B cell (primary cell): Measurements from ENCODE around the gene GON4L. TPM values are rescaled to one million over a fixed set of nuclear protein-coding genes. Genes with fewer than 3 reads are reported as not detected.

ENCODE experiments used
- ATAC-seq: fragments of 200-7000 bp; cut with Tn5 transposase; one replicate; pipeline ENCODE4 v1.10.0; 2021; ENCODE audit warnings: low read depth, mild to moderate bottlenecking, moderate number of reproducible peaks, moderate library complexity
- CTCF ChIA-PET: fragments of 350-600 bp; sonication (Branson Sonifier 250); formaldehyde crosslinking; loops from one replicate; lab custom pipeline; 2021; ENCODE audit warnings: antibody characterized with exemption, inconsistent platforms; lab: Charles Lee
- POLR2A ChIA-PET: fragments of 350-600 bp; sonication (Branson Sonifier 250); formaldehyde crosslinking; loops from one replicate; lab custom pipeline; 2021; ENCODE audit warnings: antibody characterized with exemption; lab: Charles Lee
- DNase-seq: peaks from one replicate; pipeline ENCODE4 v3.0.0; 2013
- H2AFZ ChIP-seq: 2 replicates; pipeline ENCODE4 v1.6.1; 2012; ENCODE audit warnings: mild to moderate bottlenecking, low read depth, low read length; ENCODE audit not compliant: insufficient read depth, poor library complexity, severe bottlenecking
- H3K27ac ChIP-seq, 2 donors: 1 replicate in 1 of 2; 2 replicates in 1 of 2; pipeline ENCODE4 v1.5.1; 2012 to 2013; ENCODE audit warnings: low read length in 2 of 2, mild to moderate bottlenecking in 2 of 2, moderate library complexity in 1 of 2
- H3K27me3 ChIP-seq, 4 experiments: fragments of 200-600 bp in 1 of 4; sonication (generic) in 1 of 4; replicated peaks in 1 of 4; 1 replicate in 2 of 4; 2 replicates in 2 of 4; pipeline versions ENCODE4 v1.6.1 to v1.7.0; 2013 to 2016; ENCODE audit warnings: low read length in 3 of 4, mild to moderate bottlenecking in 2 of 4, mixed read lengths in 1 of 4, moderate library complexity in 1 of 4; ENCODE audit not compliant: insufficient read depth in 4 of 4, control insufficient read depth in 3 of 4; ENCODE audit errors: control extremely low read depth in 1 of 4
- H3K36me3 ChIP-seq, 2 experiments: replicated peaks in 1 of 2; 1 replicate in 1 of 2; 2 replicates in 1 of 2; pipeline versions ENCODE4 v1.6.1 to v1.7.1; 2013; ENCODE audit warnings: low read length in 1 of 2; ENCODE audit not compliant: insufficient read depth in 2 of 2, control insufficient read depth in 1 of 2; ENCODE audit errors: control extremely low read depth in 1 of 2, extremely low read depth in 1 of 2
- H3K4me1 ChIP-seq, 2 donors: fragments of 200-600 bp in 1 of 2; sonication (generic) in 1 of 2; 1 replicate in 1 of 2; 2 replicates in 1 of 2; pipeline versions ENCODE4 v1.5.1 to v1.6.1; 2013 to 2017; ENCODE audit warnings: low read length in 2 of 2; ENCODE audit not compliant: control insufficient read depth in 2 of 2, insufficient read depth in 2 of 2
- H3K4me2 ChIP-seq: replicated peaks from 2 replicates; pipeline ENCODE3; 2012; ENCODE audit warnings: mild to moderate bottlenecking, low read depth, low read length; ENCODE audit not compliant: poor library complexity, severe bottlenecking
- H3K4me3 ChIP-seq, 5 experiments: fragments of 200-600 bp in 1 of 5; sonication (generic) in 1 of 5; 1 replicate in 3 of 5; 2 replicates in 2 of 5; pipeline versions ENCODE4 v1.5.1 to v1.7.0; 2011 to 2016; ENCODE audit warnings: low read length in 4 of 5, mild to moderate bottlenecking in 4 of 5, low read depth in 2 of 5, control low read depth in 1 of 5, moderate library complexity in 1 of 5; ENCODE audit not compliant: insufficient read depth in 1 of 5; ENCODE audit errors: control extremely low read depth in 1 of 5, extremely low read depth in 1 of 5
- H3K79me2 ChIP-seq: fragments of 200-600 bp; sonication (generic); one replicate; pipeline ENCODE4 v1.6.0; 2016; ENCODE audit warnings: low read length; ENCODE audit not compliant: control insufficient read depth, insufficient read depth
- H3K9ac ChIP-seq: fragments of 200-600 bp; sonication (generic); 2 replicates; pipeline ENCODE4 v1.6.1; 2017; ENCODE audit warnings: mild to moderate bottlenecking, low read length, moderate library complexity
- H3K9me3 ChIP-seq, 3 donors: one replicate each; pipeline versions ENCODE4 v1.6.1 to v1.7.1; 2013; ENCODE audit warnings: low read length in 2 of 3; ENCODE audit not compliant: control insufficient read depth in 2 of 3, insufficient read depth in 1 of 3; ENCODE audit errors: control extremely low read depth in 1 of 3
- H4K20me1 ChIP-seq: 2 replicates; pipeline ENCODE4 v1.6.0; 2012; ENCODE audit warnings: mild to moderate bottlenecking, low read length; ENCODE audit not compliant: insufficient read depth, control insufficient read depth, poor library complexity, severe bottlenecking
- H3K27ac Mint-ChIP-seq: one replicate; pipeline ENCODE4 v1.8.0; 2021; ENCODE audit warnings: mixed read lengths
- H3K27me3 Mint-ChIP-seq: one replicate; pipeline ENCODE4 v1.8.0; 2021; ENCODE audit warnings: mixed read lengths
- H3K4me1 Mint-ChIP-seq: one replicate; pipeline ENCODE4 v1.8.0; 2021; ENCODE audit warnings: mixed read lengths
- H3K4me3 Mint-ChIP-seq: one replicate; pipeline ENCODE4 v1.8.0; 2021; ENCODE audit warnings: mixed read lengths
- H3K9me3 Mint-ChIP-seq: one replicate; pipeline ENCODE4 v1.8.0; 2022; ENCODE audit warnings: mixed read lengths; ENCODE audit not compliant: insufficient read depth
- CTCF ChIP-seq: fragments of 200-600 bp; IDR thresholded peaks from one replicate; pipeline ENCODE4 v1.8.0; 2022; ENCODE audit warnings: antibody characterized with exemption, mild to moderate bottlenecking
- EZH2 ChIP-seq: IDR thresholded peaks from 2 replicates; pipeline ENCODE4 v1.6.1; 2012; ENCODE audit warnings: borderline replicate concordance, low read depth, mild to moderate bottlenecking, moderate library complexity, low read length; ENCODE audit not compliant: insufficient read depth, poor library complexity, severe bottlenecking
- WGBS: methylation state at CpG from one replicate; pipeline ENCODE4 v1.1.5; 2013; ENCODE audit warnings: missing lambda C conversion rate; ENCODE audit not compliant: insufficient coverage; 5-methylcytosine and 5-hydroxymethylcytosine counted together
- intact Hi-C: fragments of 100-400 bp; cut with micrococcal nuclease; formaldehyde crosslinking; loops from one replicate; pipeline ENCODE4 v1.10.0; 2022
- polyA plus RNA-seq: library from polyadenylated mRNA; depleted of rRNA; stranded (reverse); fragments of >200 nt; gene quantifications from 2 replicates; pipeline ENCODE4 v1.2.3, GENCODE V29; 2012
- total RNA-seq, 2 donors: library from RNA; stranded (reverse); fragments of 120-200 nt in 1 of 2; gene quantifications; 1 replicate in 1 of 2; 2 replicates in 1 of 2; pipeline versions ENCODE4 v1.2.3 to v1.2.4, GENCODE V29; 2013 to 2022

The GON4L gene
- total and polyA plus RNA-seq, 2 donors (not counting 1 experiment from before 2014, with no cell fraction given), result 54.4 to 127 TPM

DNA sequence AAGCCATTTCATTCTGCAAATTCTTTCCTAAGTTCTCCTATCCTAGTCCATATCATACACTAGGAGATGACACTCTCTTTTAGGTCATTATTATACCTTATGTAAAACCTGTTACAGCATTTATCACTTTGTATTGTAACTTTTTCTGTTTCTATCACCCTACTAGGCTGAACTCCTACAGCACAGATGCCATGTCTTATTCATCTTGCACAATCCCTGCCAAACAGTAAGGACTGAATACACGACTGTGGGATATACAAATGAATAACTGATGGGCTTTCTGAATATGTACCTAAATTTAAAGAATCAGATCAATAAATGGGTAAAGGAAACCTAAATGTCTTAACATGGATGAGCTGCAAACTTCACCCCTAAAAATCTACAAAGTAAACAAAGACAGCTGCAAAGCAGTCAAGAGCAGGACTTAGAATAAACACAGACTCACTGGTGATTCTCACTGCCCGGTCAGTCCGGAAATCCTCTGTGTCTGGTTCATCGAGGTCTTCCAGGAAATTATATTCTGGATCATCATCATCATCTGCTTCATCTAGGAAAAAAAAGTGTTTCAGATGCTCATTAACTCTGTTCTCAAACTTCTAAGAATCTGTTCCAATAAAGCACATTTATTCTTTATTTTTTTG, 62.3 kb downstream of the GON4L start:
- TF ChIP-seq EZH2 (no peak), CTCF (no peak)
- H3K27ac ChIP-seq, result no peak overlapping the region
- intact Hi-C loops, result no loop called here
- CTCF ChIA-PET, result no interaction called here
- POLR2A ChIA-PET, result no interaction called here
- H3K9ac ChIP-seq, result no peak overlapping the region
- DNase-seq (no peak), ATAC-seq (no peak)
- Mint-ChIP-seq H3K4me1 (no peaks in the 10 kb centered on the region), H3K4me3 (no peak overlapping the region), H3K27me3 (no peaks in the 10 kb centered on the region), H3K9me3 (no peaks in the 10 kb centered on the region), H3K27ac (no peak overlapping the region)
- H3K36me3 ChIP-seq, result peaks cover 16 to 56% of the 10 kb centered on the region in 2 experiments
- no peaks in the 10 kb centered on the region for H3K27me3 ChIP-seq
- H3K79me2 ChIP-seq, result no peaks in the 10 kb centered on the region
- 100% methylated on average over 4 of the region's 4 CpGs for WGBS
- no peaks in the 10 kb centered on the region for H4K20me1 ChIP-seq
- no peak overlapping the region for H3K4me3 ChIP-seq
- no peaks in the 10 kb centered on the region for H3K9me3 ChIP-seq
- H3K4me2 ChIP-seq, result no peak overlapping the region
- H2AFZ ChIP-seq, result no peak overlapping the region
- no peaks in the 10 kb centered on the region for H3K4me1 ChIP-seq

- Histone ChIP-seq H3K9me3 (no peaks in the 10 kb centered on the region), H3K4me1 (no peaks in the 10 kb centered on the region), H3K79me2 (no peaks in the 10 kb centered on the region), H3K9ac (no peak overlapping the region), H3K27ac (no peak overlapping the region), H3K4me2 (no peak overlapping the region), H4K20me1 (no peaks in the 10 kb centered on the region), H2AFZ (no peak overlapping the region), H3K4me3 (no peak overlapping the region), H3K36me3 (peaks cover 8 to 50% of the 10 kb centered on the region in 2 experiments), H3K27me3 (no peaks in the 10 kb centered on the region)
- H3K4me1 Mint-ChIP-seq, result no peaks in the 10 kb centered on the region
- no peaks in the 10 kb centered on the region for H3K9me3 Mint-ChIP-seq
- no peak overlapping the region for H3K27ac Mint-ChIP-seq
- intact Hi-C loops, result no loop called here
- no peak overlapping the region for H3K4me3 Mint-ChIP-seq
- no peak for TF ChIP-seq EZH2
- no peak for TF ChIP-seq CTCF
- no CpG with 5 or more reads among the region's 1 CpG for WGBS
- ChIA-PET CTCF (interaction anchor here (1.5 kb wide), 1 partner anchor 196 kb away, joined by 3 read pairs; no protein-coding TSS in a partner anchor), POLR2A (no interaction called here)
- H3K27me3 Mint-ChIP-seq, result no peaks in the 10 kb centered on the region
- DNase-seq, result no peak
- no peak for ATAC-seq
Measured at GRCh38 chr1:155793213-155793612, 63.8 kb downstream of the GON4L start.
